DMS79 treated with DMSO at 0.1 percent for 48 hours (cell line): ENCODE results near the gene ZBTB1.
"Not testable (repeated sequence)": the region's sequence is repeated elsewhere in the genome, so short reads cannot be mapped to it uniquely, and the experiment has no call there.

ENCODE experiments used
- DNase-seq: peaks from one replicate; lab custom pipeline; 2025; lab: John Stamatoyannopoulos, UW

The ZBTB1 gene

DNA sequence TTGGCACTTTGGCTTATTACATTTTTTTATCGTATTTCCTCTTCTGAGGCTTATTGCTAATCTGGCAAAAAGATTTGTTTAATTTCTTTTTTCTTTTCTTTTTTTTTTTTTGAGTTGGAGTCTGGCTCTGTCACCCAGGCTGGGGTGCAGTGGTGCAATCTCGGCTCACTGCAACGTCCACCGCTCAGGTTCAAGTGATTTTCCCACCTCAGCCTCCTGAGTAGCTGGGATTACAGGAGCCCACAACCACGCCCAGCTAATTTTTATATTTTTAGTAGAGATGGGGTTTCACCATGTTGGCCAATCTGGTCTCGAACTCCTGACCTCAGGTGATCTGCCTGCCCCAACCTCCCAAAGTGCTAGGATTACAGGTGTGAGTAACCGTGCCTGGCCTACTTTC is 65.1 kb downstream of the ZBTB1 start:
- not testable (repeated sequence) for DNase-seq

DNA sequence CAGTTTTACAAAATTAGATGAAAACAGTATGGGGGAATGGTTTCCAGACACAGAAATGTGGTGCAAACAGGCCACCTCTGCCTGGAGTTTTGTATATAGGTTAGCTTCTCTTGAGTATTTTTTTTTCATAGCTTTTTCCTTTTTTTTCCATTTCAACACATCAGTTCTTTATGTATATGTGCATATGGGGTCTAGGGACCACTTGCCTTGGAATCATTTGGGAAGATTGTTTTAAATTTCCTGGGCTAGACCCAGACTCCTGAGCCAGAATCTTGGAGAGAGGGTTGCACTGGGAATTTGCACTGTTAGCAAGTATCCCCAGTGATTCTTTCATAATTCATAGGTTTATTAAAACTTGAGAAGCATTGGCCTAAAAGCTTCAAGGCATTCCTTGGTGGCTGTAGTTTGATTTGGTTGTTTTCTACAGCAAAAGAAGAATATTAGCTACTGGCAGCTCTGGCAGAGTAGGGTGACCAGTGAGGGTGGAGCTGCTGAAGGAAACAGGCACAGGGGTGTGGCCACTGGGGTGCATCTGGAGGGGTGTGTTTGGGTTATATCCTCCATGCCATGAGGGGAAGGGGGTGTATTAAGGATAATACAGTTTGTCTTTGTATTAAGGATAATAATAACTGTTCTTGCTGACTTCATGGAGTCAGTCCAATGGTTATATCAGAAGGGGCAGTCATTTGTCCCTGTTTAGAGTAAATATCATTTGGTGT is 68.0 kb downstream of the ZBTB1 start:
- no peak for DNase-seq

DNA sequence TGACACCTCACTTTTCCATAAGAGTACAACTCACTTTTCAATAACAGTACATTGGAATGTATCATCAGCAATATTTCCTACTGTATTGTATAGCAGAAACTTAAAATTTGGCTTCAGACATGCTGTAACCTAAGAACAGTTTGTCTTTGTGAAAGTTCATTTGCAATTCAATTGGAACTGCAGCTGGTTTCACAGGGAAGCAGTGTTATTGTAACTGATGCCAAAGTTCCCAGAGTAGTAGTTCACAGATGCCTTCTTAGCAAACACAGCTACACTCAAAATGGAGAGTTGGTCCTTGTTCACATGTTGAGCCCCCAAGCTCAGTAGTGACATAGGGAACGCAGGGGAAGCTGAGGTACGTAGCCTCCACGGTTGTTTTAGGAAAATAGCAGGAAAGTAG is 68.5 kb downstream of the ZBTB1 start:
- peak; percentile 37 for DNase-seq
